Superior temporal gyrus (tissue), 1 donor: Measurements from ENCODE around the gene APOOL.
A peak's percentile ranks its signal among the peaks of the same experiment; 100 is the strongest.

ENCODE experiments used
- DNase-seq: peaks from one replicate; pipeline ENCODE4 v3.0.0-alpha.2; 2016; ENCODE audit errors: extremely low spot score

APOOL gene

DNA sequence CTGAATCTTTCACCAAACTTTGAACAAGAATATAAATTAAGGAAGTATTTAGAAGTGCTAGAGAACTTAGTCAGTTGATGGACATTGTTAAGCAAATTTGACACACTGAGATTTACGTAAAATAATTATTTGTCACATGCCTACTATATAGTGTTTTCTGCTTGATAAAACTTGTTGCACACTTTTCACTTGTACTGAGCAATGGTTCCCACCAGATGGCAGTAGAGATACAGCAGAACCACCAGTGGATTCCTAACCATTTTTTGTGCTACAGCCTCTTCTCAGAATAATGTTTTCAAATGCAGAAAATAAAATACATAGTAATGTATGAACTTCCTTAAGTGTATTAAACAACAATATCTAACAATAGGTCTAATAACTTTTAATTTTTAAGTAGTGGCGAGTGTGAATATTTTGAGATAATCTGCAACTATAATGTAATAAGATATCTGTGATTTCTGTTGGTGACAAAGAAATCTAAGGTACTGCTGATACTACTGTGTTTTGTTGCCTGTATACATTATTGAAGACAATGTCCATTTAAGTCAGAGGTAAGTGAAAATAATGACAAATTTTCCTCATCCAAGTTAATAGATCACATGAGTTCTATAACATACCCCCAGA, 81.2 kb downstream of the APOOL start:
- peak; percentile 40 for DNase-seq

DNA sequence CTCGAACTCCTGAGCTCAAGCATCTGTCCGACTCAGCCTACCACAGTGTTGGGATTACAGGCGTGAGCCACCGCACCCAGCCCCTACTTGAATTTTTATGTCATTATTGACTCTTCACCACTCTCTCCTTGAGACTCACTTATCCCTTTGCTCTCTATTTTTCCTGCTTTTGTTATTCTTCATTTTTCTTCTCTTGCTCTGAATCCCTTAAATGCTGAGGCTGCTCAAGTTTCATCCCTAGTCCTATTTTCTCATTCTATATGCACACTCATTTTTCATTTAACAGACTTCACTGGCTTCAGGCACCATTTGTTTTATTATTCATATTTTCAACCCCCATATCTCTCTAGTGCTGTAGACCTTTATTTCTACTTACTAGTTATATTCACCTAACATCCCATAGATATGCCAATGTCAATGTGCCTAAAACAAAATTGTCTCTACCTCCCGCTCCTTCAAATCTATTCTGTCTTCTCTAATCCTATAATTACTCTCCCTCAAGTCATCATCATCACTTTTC, 85.7 kb downstream of the APOOL start:
- DNase-seq = no peak

DNA sequence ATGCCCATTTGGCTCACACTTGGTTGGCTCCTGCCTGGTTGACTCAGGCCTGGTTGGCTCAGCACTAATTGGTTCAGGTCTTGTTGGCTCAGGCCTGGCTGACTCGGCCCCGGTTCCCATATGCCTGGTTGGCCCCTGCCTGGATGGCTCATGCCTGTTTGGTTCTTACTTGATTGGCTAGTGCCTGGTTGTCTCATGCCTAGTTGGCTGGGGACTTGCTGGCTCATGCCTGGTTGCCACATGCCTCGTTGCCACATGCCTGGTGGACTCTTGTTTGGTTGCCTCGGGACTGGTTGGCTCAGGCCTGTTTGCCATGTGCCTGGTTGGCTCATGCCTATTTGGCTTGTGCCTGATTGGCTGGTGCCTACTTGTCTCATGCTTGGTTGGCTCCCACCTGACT, 103.7 kb downstream of the APOOL start:
- DNase-seq = no peak

DNA sequence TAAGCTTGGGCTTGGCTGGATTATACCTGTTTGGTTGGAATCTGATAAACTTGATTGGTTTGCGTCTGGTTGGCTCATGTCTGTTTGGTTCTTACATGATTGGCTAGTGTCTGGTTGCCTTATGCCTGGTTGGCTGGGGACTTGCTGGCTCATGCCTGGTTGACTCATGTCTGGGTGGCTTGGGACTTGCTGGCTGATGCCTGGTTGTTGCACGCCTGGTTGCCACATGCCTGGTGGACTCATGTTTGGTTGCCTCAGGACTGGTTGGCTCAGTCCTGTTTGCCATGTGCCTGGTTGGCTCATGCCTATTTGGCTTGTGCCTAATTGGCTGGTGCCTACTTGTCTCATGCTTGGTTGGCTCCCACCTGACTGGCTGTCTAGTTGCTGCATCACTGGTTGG, 104.5 kb downstream of the APOOL start:
- no peak for DNase-seq

DNA sequence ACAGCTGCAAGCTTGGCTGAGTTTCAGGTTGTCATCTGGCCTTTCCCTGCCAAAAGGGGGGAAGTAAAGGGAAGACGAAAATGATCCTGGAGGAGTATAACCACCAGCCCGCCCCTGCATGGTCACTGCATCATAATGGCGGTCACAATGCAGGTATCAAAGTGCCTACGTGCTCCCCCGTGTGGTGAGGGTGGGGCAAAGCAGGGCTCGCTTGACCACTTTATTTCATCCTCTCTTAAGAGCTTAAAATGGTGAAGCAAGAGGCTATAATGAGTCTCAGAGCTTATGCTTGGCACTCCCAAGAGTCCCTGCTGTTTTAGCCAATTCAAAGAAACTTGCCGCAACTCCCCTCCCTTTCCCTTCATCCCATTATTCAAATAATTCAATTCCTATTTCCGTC, 105.6 kb downstream of the APOOL start:
- no peak for DNase-seq

DNA sequence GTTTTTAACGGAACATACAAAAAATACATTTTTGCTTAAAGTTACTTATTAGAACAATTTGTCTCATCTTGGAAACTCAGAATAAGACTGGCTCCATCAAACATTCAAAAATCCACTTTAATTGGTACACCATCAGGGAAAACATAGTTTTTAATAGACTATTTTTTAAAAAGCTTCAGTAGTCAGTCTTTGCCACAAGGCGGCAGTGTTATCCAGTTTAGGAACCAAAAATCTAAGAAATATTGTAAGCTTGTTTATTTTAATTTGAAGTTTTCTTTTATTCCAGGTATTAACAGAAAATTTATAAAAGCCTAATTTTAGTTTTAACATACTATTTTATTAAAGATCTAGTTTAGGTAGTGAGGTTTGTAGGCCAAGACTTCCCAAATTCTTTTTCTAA, 107.7 kb downstream of the APOOL start:
- DNase-seq = peak; percentile 33

DNA sequence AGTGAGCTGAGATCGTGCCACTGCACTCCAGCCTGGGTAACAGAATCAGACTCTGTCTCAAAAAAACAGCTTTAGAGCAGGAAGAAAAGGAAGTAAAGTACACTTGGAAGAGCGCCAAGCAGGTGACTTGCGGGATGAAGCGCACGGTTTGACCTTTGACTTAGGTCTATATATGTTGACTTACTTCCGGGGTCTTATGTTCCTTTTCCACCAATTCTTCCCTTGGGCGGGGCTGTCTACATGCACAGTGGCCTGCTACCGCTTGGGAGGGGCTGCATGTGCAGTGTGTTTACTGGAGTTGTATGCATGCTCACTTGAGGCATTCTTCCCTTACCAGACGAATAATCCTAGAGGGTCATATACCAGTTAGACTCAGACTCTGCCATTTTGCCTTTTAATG, 108.6 kb downstream of the APOOL start:
- no peak for DNase-seq

DNA sequence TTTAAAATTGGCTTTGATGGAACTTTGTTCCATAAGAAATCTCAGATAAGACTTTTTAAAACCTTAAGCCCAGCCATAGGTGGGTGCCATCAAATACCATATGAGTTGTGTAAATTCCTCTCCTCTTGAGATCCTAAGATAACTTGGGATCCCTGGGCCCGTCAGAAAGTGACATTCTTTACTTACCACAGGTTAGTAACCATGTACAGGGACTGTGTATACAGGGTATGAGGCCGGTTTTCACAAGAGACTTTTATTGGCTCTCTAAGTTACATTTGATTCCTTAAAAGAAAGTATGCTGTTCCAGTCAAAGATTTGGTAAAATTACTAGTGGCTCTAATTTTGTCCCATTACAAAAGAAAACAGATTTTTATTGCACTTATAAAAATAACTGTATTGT, 110.1 kb downstream of the APOOL start:
- DNase-seq = no peak

DNA sequence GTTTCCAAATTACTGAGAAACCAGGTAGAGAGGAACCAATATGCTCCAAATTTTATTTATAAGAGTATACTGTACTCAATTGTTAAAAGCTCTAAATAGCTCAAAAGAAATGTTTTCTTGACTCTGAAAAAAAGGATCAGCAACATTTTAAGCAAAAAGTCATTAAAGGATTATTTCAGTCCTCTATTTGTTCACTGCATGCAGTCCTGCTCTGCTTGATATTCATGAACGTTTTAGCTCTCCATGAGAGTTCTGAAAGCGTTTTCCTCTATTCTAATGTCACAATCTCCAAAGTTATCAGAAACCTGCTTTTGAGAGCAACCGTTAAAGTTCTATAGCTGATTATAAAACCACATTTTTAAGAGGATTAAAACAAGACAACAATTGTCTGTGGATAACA, 110.5 kb downstream of the APOOL start:
- DNase-seq = no peak

DNA sequence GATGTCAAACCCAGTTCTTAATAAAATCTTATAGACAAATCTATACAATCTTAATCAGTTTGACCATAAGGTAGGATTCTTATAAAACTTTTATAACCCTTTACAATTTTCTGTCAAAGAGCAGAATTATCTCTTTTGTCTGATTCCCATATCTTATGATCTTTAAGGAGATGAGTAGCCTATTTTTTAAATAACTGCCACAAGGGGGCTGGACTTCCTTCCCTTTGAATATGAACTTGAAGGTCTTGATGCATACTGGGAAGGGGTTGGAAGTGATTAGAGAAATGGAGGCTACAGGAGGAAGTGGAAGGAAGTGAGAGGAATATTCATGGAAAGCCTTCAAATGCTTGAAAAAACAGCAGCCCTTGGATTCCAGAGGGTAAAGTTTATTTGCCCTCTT, 111.1 kb downstream of the APOOL start:
- no peak for DNase-seq

DNA sequence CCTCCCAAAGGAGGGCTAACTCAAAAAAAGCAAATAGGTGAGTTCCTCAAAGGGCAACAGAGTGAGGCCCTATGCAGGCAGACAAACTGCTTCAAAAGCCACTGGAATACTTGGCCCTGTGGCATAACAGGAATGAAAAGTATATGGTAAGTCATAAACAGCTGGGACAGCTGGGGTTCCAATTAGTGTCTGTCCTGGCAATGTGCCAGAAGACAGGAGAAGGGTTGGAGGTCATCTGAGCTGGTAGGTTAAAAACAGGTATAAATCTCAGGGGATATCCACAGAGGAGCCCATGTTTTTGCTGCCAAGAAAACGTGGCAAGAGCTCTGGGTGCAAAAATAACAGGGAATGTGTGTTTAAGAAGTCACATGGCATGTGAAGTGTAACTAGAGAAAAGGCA, 111.6 kb downstream of the APOOL start:
- DNase-seq = no peak

DNA sequence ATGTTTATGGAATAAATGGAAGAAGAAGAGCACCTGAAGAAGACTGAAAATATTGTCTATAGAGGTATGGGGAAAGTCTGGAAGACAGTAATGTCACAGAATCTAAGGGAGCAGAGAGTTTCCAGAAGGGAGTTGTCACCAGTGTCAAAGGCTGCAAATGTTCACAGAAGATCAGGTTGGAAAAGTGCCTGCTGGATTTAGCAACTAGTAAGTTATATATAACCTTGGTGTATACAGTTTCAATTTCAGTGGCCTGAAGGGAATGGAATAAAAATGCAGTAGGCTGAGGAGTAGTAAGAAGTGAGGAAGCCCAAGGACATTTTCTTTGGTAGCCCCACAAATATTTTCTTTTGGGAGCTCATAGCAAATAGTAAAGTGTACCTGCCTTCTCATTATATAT, 132.7 kb downstream of the APOOL start:
- no peak for DNase-seq

DNA sequence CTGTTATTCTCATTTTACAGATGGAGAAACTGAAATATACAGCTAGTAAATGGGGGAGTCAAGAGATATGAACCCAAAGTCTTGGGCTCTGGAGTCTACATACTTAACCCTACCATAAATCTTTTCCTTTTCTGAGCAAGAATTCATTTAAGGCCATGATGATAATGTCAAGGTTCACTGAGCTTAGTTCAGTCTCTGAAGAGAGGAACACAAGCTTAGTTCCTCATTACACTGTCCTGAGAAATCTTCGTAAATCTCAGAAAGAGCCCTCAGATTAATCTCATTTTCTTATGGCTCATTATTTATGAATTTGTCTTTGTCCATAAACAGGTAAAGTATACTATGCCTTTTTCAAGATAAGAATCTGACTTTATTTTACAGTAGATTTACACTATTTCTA, 135.7 kb downstream of the APOOL start:
- no peak for DNase-seq

DNA sequence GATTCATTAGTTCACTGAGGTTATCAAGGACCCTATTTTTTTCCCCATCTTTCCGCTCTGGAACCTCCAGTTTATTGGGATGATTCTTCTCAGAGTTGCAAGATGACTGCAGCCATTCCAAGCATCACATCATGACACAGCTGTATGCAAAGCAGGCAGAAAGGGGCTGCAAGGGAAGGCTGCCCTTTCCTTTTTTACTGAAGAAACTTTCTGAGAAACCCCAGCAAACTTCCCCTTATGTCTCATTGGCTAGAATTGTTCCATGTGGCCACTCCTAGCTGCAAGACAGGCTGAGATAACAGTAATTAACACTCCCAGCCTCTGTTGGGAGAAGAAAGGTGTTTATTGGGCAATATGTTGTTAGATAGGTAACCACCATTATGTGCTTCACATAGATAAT, 137.3 kb downstream of the APOOL start:
- DNase-seq = no peak
